SK-N-SH (cell line): ENCODE measurements around the gene FAM153A.
"Not testable (repeated sequence)": the region's sequence is repeated elsewhere in the genome, so short reads cannot be mapped to it uniquely, and the experiment has no call there.

Experiments
- CTCF ChIP-seq: fragments of 200-600 bp; sonication (generic); IDR thresholded peaks from 2 replicates; pipeline ENCODE4 v1.6.1; 2017; ENCODE audit warnings: antibody characterized with exemption, mild to moderate bottlenecking, moderate library complexity
- EP300 ChIP-seq, 2 experiments: IDR thresholded peaks; 2 replicates each; pipeline versions ENCODE4 v1.4.0 to v1.6.1; 2012; ENCODE audit warnings: borderline replicate concordance in 1 of 2, low read depth in 1 of 2, low read length in 1 of 2
- JUND ChIP-seq: IDR thresholded peaks from 2 replicates; pipeline ENCODE4 v1.4.0; 2012
- NRF1 ChIP-seq: IDR thresholded peaks from 2 replicates; pipeline ENCODE4 v1.6.1; 2012; ENCODE audit warnings: low read depth, mild to moderate bottlenecking, low read length

- not testable (repeated sequence) for TF ChIP-seq CTCF; JUND; NRF1; EP300 (IDR thresholded peaks at IDR 0.05; ENCODE audit: borderline replicate concordance in 1 of 2, low read depth in 1 of 2, low read length in 1 of 2)
These were observed 49.6 kb upstream of the FAM153A start for GRCh38 chr5:177832287-177832686.
